GM04503 (cell line): Measurements from ENCODE around the gene PLXNB2.
"Not testable (repeated sequence)": the region's sequence is repeated elsewhere in the genome, so short reads cannot be mapped to it uniquely, and the experiment has no call there.

Experiments used
- DNase-seq: peaks from one replicate; pipeline ENCODE4 v3.0.0-alpha.2; 2012; ENCODE audit warnings: low read depth

The PLXNB2 gene, protein sequence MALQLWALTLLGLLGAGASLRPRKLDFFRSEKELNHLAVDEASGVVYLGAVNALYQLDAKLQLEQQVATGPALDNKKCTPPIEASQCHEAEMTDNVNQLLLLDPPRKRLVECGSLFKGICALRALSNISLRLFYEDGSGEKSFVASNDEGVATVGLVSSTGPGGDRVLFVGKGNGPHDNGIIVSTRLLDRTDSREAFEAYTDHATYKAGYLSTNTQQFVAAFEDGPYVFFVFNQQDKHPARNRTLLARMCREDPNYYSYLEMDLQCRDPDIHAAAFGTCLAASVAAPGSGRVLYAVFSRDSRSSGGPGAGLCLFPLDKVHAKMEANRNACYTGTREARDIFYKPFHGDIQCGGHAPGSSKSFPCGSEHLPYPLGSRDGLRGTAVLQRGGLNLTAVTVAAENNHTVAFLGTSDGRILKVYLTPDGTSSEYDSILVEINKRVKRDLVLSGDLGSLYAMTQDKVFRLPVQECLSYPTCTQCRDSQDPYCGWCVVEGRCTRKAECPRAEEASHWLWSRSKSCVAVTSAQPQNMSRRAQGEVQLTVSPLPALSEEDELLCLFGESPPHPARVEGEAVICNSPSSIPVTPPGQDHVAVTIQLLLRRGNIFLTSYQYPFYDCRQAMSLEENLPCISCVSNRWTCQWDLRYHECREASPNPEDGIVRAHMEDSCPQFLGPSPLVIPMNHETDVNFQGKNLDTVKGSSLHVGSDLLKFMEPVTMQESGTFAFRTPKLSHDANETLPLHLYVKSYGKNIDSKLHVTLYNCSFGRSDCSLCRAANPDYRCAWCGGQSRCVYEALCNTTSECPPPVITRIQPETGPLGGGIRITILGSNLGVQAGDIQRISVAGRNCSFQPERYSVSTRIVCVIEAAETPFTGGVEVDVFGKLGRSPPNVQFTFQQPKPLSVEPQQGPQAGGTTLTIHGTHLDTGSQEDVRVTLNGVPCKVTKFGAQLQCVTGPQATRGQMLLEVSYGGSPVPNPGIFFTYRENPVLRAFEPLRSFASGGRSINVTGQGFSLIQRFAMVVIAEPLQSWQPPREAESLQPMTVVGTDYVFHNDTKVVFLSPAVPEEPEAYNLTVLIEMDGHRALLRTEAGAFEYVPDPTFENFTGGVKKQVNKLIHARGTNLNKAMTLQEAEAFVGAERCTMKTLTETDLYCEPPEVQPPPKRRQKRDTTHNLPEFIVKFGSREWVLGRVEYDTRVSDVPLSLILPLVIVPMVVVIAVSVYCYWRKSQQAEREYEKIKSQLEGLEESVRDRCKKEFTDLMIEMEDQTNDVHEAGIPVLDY (N-terminal part only)

DNA sequence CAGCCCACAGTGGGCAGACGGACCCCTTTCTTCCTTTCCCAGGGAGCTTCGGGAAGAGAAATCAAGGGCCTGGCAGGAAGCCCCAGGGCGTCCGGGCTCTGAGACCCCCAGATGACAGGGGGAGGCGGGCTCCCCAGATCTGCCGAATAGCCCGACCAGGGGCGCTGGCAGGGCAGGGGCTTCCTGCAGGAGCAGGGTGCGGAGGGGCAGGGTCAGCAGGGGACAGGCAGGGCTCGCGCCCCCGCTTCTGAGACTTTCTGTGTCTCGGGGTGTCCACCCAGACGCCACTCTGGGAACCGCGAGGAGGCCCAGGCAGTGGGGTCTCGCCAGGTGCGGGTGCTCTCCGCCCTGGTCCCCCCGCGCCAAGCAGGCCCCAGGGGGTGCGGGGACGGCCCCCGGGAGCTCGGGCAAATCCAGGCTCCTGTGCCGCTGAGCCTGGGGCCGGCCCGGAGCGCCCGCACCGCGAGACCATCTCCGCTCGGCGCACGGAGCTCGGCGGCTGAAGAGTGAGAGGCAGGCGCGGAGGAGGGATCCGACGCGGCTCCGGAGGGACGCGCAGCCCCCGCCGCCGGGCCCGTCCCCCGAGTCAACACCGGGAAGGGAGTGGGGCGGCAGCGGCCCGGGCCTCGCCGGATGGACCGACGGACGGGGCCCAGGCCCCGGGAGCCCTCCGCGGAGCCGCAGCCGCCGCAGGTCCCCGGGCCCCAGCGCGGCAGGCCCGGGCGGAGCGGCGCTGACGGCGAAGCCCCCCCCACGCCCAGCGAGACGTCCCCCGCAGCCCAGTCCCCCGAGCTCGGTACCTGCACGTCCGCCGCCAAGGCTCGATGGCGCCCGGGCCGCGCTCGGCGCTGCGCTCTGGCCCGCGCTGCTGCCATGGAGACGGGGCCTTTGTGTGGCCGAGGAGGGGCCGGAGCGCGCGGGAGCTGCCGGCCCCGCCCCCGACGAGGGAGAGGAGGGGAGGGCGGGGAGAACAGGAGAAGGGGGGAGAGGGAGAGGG, at the start of gene PLXNB2:
Gene PLXNB2, minus strand, starts transcription at position 894 of the 997 bp plus-strand sequence. CDS start 17,062 bp downstream, outside the sequence.
- no peak for DNase-seq

DNA sequence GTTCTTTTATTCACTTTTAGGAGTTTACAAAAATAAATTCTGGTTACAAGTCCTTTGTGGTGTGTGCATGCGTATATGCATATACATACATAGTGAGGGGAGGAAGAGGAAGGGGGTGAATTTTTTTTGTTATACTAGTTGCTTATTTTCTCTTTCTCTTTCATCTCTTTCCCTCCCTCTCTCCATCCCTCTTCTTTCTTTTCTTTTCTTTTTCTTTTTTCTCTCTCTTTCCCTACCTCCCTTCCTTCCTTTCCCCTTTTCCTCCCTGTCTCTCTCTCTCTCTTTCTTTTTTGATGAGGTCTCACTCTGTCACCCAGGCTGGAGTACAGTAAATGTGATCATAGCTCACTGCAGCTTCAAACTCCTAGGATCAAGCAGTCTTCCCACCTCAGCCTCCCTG, 49.8 kb upstream of the PLXNB2 start:
- DNase-seq: no peak

DNA sequence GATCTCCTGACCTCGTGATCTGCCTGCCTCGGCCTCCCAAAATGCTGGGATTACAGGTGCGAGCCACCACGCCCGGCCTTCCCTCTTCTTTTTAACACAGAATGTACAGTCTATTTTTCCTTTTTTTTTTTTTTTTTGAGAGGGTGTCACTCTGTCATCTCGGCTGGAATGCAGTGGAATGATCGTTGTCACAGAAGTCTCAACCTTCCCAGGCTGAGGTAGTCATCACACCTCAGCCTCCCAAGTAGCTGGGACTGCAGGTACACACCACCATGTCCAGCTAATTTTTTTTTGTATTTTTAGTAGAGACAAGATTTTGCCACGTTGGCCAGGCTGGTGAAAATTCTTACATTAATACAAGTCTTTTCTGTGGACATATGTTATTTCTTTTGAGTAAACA, 48.7 kb upstream of the PLXNB2 start:
- DNase-seq: no peak

DNA sequence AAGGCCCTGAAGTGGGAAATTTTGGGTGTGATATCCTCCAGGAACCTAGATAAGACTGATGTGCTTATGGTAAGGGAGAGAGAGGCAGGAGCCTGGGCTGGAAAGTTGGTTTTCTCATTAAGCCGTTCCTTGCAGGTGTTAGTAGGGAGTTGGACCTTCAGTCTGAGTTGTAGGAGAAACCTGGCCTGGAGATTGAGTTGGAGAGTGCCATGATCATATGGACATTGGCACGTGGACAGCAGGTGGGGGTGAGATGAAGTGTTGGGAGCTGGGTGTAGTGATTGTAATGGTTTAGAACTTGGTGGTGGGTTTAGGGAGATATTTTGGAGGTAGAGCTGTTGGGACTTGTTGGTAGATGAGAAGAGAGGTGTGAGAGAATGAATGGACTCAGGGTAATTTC, 40.6 kb upstream of the PLXNB2 start:
- DNase-seq: no peak

DNA sequence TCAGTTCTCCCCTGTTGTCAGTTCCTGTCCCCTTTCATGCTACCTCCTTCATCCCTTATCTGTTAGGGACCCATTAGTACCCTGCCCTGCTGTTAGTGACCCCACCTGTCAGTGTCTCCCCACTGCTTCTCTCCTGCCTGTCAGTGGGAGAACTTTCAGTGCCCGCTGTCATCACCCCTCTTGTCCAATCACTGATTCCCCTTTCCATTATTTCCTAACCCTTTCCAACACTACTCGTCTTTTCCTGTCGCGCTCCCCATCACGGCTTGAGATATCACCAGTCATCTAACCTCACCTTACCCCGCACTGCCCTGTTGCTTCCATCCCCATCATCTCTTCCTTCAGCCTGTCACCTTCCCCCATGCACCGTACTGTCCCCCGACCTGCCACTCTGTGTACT, 39.7 kb upstream of the PLXNB2 start:
- no peak for DNase-seq

DNA sequence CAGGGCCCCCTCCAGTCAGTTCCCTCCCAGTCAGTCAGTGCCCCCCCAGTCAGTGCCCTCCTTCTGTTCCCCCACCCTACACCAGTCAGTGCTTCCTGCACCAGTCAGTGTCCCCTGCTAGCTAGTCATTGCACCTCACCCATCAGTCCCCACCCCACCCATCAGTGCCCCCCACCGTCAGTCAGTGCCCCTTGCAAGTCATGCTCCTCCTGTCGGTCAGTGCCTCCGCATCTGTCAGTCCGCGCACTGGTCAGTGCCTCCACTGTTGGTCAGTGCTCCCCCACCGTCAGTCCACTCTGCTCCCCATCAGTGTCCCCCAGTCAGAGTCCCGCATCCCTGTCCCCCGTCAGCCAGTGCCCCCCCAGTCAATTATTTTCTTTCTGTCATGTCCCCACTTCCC, 39.0 kb upstream of the PLXNB2 start:
- DNase-seq: no peak

DNA sequence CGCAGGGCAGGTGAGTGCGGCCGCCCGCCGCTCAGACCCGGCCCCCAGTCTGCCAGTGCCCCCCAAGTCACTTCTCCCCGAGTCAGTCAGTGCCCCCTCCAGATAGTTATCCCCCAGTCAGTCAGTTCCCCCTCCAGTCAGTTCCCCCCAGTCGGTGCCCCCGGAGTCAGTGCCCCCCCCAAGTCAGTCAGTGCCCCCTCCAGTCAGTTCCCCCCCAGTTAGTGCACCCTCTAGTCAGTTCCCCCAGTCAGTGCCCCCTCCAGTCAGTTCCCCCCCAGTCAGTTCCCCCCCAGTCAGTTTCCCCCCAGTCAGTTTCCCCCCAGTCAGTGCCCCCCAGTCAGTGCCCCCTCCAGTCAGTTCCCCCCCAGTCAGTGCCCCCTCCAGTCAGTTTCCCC, 36.1 kb upstream of the PLXNB2 start:
- DNase-seq: no peak

DNA sequence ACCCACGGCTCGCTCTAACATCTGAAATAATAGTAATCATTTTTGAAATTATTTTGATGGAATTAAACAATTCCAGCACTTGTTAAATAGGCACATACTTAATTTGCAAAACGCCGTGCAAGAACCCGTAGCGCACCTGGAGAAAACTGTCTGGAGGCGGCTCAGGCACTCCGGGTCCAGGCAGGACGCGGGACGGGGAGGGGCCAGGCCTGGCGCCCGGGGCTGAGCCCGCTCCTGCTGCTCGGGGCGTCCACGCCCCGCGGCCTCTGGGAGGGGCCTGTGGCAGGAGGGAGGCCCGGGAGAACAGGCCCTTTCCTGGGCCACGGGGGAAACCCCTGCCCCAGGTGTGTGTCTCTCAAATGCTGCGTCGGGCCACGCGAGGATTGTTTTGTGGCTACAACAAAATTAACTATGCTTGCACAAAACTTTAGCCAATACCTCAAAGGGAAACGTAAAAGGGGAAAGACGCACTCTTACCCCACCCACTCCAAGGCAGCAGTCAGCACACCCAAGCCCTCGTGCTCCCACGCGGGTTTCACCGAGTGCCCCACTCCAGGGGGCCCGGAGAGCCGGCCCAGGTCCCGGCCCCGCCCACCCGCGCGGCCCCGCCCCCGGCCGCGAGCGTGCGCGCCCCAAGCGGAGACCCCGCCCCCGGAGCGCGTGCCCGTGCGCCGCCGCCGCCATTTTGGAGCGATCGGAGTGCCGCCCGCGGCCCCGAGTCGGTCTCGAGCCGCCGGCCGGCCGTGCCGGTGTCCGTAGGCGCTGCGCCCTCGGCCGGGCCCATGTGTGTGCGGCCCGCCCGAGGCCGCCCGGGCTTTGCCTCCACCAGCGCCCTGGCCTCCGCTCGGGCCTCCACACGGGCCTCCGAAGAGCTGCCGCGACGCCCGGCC, 35.5 kb upstream of the PLXNB2 start, which contains the start of gene PPP6R2:
Gene PPP6R2, plus strand, starts transcription at position 677 of the 890 bp plus-strand sequence. CDS start 50,582 bp downstream, outside the sequence.
- DNase-seq: no peak

DNA sequence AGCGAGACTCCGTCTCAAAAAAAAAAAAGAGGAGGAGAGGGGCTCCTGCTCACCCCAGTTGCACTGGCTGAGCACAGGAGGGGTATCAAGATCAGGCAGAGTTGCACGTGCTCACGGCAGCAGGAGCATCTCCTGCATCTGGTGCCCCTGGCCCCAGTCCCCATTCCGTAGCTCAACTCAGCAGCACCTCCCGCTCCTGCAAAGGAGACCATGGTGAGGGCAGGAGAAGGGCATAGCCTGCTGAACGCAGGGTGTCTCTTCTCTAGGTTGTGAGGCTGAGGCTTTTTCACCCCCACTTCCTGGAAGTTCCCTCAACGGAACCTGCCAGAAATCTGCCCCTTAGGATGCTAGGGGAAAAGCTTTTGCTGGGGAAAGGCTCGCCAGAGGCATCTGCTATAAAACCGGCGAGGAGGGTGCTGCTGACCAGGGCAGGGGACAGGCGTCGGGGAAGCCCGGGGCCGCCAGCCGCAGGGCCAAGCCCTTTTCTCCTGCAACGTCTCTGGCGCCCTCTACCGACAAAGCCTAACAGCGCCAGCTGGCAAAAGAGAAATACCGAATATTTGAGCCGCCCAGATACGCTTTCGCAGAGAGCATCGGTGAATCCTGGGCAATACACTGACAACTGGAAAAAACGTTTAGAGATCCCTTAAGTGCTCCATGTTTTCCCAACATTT, 34.7 kb upstream of the PLXNB2 start:
- no peak for DNase-seq

DNA sequence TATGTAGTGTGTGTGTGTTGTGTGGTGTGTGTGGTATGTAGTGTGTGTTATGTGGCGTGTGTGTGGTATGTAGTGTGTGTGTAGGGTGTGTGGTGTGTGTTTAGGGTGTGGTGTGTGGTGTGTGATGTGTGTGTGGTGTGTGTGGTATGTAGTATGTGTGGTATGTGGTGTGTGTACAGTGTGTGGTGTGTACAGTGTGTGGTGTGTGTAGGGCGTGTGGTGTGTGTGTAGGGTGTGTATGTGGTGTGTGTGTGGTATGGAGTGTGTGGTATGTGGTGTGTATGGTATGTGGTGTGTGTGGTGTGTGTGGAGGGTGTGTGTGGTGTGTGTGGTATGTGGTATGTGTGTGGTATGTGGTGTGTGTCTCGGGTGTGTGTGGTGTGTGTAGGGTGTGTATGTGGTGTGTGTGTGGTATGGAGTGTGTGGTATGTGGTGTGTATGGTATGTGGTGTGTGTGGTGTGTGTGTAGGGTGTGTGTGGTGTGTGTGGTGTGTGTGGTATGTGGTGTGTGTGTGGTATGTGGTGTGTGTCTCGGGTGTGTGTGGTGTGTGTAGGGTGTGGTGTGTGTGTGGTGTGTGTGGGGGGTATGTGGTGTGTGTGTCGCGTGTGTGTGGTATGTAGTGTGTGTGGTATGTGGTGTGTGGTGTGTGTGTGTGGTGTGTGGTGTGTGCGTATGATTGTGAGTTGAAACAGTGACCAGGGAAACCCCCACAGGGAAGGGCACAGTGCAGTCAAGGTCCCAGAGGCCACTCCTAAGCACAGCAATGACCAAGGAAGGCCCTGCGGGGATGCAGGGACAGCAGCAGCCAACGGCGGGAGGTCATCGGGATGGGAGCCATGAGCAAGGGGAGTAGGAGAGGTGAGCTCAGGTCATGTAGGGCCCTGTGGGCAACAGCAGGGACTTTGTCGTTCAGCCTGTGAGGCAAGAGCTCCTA, 32.8 kb upstream of the PLXNB2 start:
- DNase-seq: no peak

DNA sequence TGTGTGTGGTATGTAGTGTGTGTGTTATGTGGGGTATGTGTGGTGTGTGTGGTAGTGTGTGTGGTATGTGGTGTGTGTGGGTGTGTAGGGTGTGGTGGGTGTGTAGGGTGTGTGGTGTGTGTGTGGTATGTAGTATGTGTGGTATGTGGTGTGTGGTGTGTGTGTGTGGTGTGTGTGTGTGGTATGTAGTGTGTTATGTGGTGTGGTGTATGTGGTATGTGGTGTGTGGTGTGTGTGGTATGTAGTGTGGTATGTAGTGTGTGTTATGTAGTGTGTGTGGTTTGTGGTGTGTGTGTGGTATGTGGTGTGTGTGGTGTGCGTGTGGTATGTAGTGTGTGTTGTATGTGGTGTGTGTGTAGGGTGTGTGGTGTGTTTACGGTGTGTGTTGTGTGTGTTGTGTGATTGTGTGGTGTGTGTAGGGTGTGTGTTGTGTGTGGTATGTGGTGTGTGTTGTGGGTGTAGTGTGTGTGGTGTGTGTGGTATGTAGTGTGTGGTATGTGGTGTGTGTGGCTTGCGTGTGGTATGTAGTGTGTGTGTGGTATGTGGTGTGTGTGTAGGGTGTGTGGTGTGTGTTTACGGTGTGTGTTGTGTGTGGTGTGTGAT, 31.5 kb upstream of the PLXNB2 start:
- no peak for DNase-seq

DNA sequence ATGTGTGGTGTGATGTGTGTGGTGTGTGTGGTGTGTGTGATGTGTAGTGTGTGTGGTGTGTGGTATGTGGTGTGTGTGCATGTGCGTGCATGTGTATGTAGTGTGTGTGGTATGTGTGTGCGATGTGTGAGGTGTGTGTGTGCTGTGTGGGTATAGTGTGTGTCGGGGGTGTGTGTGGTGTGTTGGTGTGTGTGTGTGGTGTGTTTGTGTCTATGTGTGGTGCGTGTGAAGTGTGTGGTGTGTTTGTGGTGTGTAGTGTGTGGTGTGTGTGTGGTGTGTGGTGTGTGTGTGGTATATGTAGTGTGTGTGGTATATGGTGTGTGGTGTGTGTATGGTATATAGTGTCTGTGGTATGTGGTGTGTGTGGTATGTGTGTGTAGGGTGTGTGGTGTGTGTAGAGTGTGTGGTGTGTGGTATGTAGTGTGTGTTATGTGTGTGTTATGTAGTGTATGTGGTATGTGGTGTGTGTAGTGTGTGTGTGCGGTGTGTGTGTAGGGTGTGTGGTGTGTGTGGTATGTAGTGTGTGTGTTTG, 30.7 kb upstream of the PLXNB2 start:
- no peak for DNase-seq

DNA sequence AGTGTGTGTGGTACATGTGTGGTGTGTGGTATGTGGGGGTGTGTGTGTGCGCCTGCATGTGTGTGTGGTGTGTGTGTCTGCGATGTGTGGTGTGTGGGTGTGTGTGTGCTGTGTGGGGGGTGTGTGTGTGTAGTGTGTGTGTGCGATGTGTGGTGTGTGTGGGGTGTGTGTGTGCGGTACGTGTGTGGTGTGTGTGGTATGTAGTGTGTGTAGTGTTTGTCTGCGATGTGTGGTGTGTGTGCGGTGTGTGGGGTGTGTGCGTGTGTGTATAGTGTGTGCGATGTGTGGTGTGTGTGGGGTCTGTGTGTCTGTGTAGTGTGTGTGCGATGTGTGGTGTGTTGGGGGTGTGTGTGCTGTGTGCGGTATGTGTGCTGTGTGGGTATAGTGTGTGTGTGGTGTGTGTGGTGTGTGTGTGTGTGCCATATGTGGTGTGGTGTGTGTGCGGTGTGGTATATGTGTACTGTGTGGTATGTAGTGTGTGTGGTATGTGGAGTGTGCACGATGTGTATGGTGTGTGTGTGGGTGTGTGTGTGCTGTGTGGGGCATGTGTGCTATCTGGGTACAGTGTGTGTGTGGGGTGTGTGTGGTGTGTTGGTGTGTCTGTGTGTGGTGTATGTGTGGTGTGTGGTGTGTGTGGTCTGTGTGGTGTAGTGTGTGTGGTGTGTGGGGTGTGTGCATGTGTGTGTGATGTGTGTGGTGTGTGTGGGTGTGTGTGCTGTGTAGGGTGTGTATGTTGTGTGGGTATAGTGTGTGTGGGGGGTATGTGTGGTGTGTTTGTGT, 30.0 kb upstream of the PLXNB2 start:
- DNase-seq: no peak

DNA sequence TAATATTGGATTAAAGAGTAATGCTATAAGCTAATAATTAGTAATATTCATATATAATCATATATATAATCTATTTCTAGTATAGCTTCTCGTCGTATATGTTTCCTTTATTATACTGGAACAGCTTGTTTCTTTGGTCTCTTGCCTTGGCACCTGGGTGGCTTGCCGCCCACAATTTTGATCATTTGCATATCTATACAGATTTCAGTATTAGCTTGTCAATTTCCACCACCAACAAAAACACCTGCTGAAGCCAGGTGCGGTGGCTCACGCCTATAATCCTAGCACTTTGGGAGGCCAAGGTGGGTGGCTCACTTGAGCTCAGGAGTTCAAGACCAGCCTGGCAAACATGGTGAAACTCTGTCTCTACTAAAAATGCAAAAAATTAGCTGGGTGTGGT, 27.0 kb upstream of the PLXNB2 start:
- DNase-seq: not testable (repeated sequence)

DNA sequence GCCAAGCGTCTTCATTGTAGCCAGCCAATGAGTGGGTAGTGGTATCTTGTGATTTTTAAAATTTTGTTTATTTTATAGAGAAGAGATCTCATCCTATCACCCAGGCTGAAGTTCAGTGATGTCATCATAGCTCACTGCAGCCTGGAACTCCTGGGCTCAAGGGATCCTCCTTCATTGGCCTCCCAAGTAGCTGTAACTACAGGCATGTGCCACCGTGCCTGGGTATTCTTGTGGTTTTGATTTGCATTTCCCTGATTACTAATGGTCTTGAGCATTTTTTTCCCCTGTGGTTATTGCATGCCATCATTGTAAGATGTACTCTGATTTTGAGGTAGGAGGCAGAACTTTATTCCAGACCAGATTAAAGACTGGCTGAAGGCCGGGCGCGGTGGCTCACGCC, 21.8 kb upstream of the PLXNB2 start:
- no peak for DNase-seq

DNA sequence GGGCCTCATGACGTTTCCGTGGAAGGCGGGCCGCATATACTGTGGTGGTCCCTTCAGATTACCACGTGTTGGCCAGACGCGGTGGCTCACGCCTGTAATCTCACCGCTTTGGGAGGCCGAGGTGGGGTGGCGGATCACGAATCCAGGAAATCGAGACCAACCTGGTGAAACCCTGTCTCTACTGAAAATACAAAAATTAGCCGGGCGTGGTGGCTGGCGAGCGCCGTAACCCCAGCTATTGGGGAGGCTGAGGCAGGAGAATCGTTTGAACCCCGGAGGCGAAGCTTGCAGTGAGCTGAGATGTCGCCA, 20.2 kb upstream of the PLXNB2 start:
- DNase-seq: no peak
